Esophagus muscularis mucosa (tissue), 4 donors: ENCODE results near the gene CNOT9. TPM values are rescaled to one million over a fixed set of nuclear protein-coding genes. Genes with fewer than 3 reads are reported as not detected.
A peak's percentile ranks its signal among the peaks of the same experiment; 100 is the strongest.

ENCODE experiments used
- DNase-seq: peaks from one replicate; pipeline ENCODE4 v3.0.0-alpha.2; 2017; ENCODE audit errors: extremely low spot score
- H3K27ac ChIP-seq, 4 donors: fragments of 200-600 bp; sonication (generic); replicated peaks in 1 of 4; 1 replicate in 3 of 4; 2 replicates in 1 of 4; pipeline ENCODE4 v1.5.1; 2016 to 2019; ENCODE audit warnings: mild to moderate bottlenecking in 1 of 4
- H3K27me3 ChIP-seq, 4 donors: fragments of 200-600 bp; sonication (generic); one replicate each; pipeline versions ENCODE4 v1.5.1 to v1.6.0; 2016 to 2019
- H3K36me3 ChIP-seq, 4 donors: fragments of 200-600 bp; sonication (generic); one replicate each; pipeline ENCODE4 v1.5.1; 2016 to 2019
- H3K4me1 ChIP-seq, 4 donors: fragments of 200-600 bp; sonication (generic); one replicate each; pipeline ENCODE4 v1.5.1; 2016 to 2019
- H3K4me3 ChIP-seq, 4 donors: fragments of 200-600 bp; sonication (generic); 1 replicate in 2 of 4; 2 replicates in 2 of 4; pipeline ENCODE4 v1.5.1; 2016 to 2019; ENCODE audit warnings: mild to moderate bottlenecking in 4 of 4, moderate library complexity in 1 of 4
- H3K9me3 ChIP-seq, 4 donors: fragments of 200-600 bp; sonication (generic); 1 replicate in 3 of 4; 2 replicates in 1 of 4; pipeline ENCODE4 v1.5.1; 2016 to 2019
- CTCF ChIP-seq, 3 experiments: fragments of 200-600 bp in 2 of 3; fragments of 450-650 bp in 1 of 3; sonication (generic) in 2 of 3; IDR thresholded peaks; one replicate each; pipeline ENCODE4 v1.5.1; 2017 to 2019; ENCODE audit warnings: antibody characterized with exemption in 3 of 3, mild to moderate bottlenecking in 2 of 3, moderate library complexity in 1 of 3
- EP300 ChIP-seq: sonication (generic); formaldehyde crosslinking; IDR thresholded peaks from one replicate; pipeline ENCODE4 v1.6.1; 2017; ENCODE audit warnings: antibody characterized with exemption
- POLR2A ChIP-seq: fragments of 450-650 bp; IDR thresholded peaks from one replicate; pipeline ENCODE4 v1.6.1; 2017; ENCODE audit warnings: antibody characterized with exemption, moderate library complexity, mild to moderate bottlenecking, low read depth
- POLR2AphosphoS5 ChIP-seq, 2 donors: sonication (generic); formaldehyde crosslinking; IDR thresholded peaks; one replicate each; pipeline ENCODE4 v1.6.1; 2017; ENCODE audit warnings: antibody characterized with exemption in 2 of 2
- WGBS: methylation state at CpG from one replicate; pipeline ENCODE4 v1.1.5; 2018; 5-methylcytosine and 5-hydroxymethylcytosine counted together
- intact Hi-C: fragments of 100-400 bp; cut with DNase I; formaldehyde crosslinking; loops from one replicate; pipeline ENCODE4 v1.15.1; 2023
- total RNA-seq, 4 donors: library from RNA; depleted of rRNA; stranded (reverse); fragments of >200 nt; gene quantifications; one replicate each; pipeline versions ENCODE4 v1.1.0 to v1.2.1, GENCODE V29; 2016

The CNOT9 gene
- total RNA-seq, 4 donors from 2014 or later: 23.0 to 33.8 (median 28.8) TPM

- H3K4me1 ChIP-seq: peaks cover 35 to 62% (median 47%) of the 10 kb centered on the region in 4 donors
- WGBS: 1% methylated on average over 16 of the region's 19 CpGs
Observed at GRCh38 chr2:218567797-218568189, 846 bp upstream of the CNOT9 start.

DNA sequence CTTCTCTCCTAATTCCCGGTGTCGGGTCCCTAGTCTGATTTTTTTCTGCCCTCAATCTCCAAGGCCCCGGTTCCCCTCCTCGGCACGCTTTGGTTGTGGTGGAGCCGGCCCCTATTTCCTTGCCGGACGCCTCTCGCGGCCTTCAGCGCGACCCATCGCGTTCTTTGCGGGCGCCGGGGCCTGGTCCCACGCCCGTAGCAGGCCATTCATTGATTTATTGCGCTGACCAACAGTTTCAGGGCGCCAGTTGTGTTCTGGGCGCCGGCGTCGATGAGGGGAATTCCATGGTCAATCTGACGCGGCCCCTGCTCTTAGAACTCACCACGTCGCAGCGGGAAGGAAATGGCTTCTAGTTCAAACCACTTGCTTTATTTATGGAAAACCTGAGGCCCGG lies 396 bp downstream of the CNOT9 start:
- peak; percentile 91 for DNase-seq
- WGBS: 1% methylated on average over 14 of the region's 31 CpGs
- peaks cover 0 to 23% (median 2%) of the 10 kb centered on the region in 4 donors for H3K36me3 ChIP-seq
- no peaks in the 10 kb centered on the region for H3K27me3 ChIP-seq
- H3K9me3 ChIP-seq: no peaks in the 10 kb centered on the region
- H3K27ac ChIP-seq: peak overlapping the region; percentile 90 to 95 (median 92)
- H3K4me1 ChIP-seq: peaks cover 35 to 63% (median 47%) of the 10 kb centered on the region in 4 donors
- peak overlapping the region; percentile 75 to 84 (median 78) for H3K4me3 ChIP-seq
- TF ChIP-seq EP300: no peak
- no peak for TF ChIP-seq CTCF (IDR thresholded peaks at IDR 0.05)
- TF ChIP-seq POLR2AphosphoS5 (IDR thresholded peaks at IDR 0.05): no peak
- TF ChIP-seq POLR2A: no peak
- intact Hi-C loops: loop anchor here (5.0 to 10.0 kb wide), 3 partner anchors 78 to 284 kb away; no protein-coding TSS in a partner anchor

More at GRCh38 chr2:218567797-218568189, 846 bp upstream of the CNOT9 start:
- peak overlapping the region; percentile 88 to 95 (median 92) for H3K27ac ChIP-seq
- TF ChIP-seq POLR2AphosphoS5 (IDR thresholded peaks at IDR 0.05) (no peak), POLR2A (no peak), EP300 (no peak), CTCF (IDR thresholded peaks at IDR 0.05) (no peak)
- peak overlapping the region; percentile 75 to 84 (median 78) for H3K4me3 ChIP-seq
- intact Hi-C loops: loop anchor here (5.0 to 10.0 kb wide), 3 partner anchors 80 to 283 kb away; no protein-coding TSS in a partner anchor
- H3K9me3 ChIP-seq: no peaks in the 10 kb centered on the region
- peaks cover 0 to 20% (median 0%) of the 10 kb centered on the region in 4 donors for H3K36me3 ChIP-seq
- H3K27me3 ChIP-seq: no peaks in the 10 kb centered on the region
- no peak for DNase-seq

DNA sequence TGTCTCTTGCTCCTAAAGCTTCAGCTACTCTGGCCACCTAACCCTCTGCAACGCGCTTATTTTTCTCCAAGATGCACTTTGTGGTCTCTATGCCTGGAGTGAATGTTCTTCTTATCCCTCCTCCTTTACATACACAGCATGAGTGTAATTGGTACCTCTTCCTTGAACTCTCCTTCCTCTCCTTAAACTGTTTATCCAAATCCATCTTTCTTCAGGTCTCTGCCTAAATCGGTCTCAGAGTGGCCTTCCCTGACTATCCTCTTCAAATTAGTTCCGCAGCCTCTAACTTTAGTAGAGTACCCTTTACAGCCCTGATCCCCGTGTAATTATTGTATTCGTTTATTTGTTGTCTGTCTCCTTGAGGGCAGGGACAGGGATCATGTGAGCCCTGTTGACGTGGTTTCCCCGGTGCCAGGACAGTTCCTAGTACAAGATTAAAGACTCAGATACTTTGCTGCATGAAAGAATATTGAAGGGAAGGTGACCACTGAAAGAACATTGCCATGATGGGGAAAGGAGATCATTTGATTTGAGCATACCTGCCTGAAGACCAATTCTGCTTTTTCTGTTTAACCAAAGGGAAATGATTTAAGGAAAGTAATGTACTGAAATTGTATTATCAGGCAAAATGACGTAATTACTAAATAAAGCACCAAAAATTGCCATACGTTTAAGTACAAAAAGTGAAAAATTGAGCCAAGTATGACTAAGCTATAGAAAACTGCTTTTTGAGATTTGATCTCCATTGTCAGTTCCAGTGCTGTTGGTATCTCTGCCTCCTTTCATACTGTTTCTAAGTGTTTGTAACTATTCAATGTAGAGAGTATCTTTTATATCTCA lies 1.2 kb downstream of the CNOT9 start:
- no peak for DNase-seq
- Histone ChIP-seq H3K4me1 (peaks cover 35 to 63% (median 49%) of the 10 kb centered on the region in 4 donors), H3K27ac (peak overlapping the region; percentile 90 to 95 (median 92)), H3K36me3 (peaks cover 0 to 27% (median 7%) of the 10 kb centered on the region in 4 donors), H3K27me3 (no peaks in the 10 kb centered on the region), H3K4me3 (peak overlapping the region; percentile 75 to 84 (median 78)), H3K9me3 (no peaks in the 10 kb centered on the region)
- intact Hi-C loops: loop anchor here (5.0 to 10.0 kb wide), 3 partner anchors 77 to 285 kb away; no protein-coding TSS in a partner anchor
- 6% methylated on average over 10 of the region's 10 CpGs for WGBS
- TF ChIP-seq POLR2A (no peak), EP300 (peak; percentile 10), CTCF (IDR thresholded peaks at IDR 0.05) (no peak)

DNA sequence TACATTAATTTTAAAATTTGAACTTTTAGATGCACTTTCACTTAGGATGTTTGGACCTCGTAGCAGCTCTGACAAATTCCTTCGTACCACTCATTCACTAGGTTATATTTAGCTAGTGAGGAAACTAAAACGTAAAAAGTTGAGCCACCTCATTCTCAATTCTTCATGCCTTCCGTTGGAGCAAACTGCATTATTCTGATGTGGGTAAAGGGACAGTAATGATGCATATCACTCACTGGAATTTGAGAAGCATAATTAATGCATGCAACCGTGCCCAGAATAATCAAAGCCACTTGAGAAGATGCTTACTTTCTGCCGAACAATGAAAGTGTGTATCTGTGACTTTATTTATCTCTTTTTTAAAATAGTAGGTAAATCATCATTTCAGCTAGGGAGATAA lies 2.2 kb downstream of the CNOT9 start:
- H3K27ac ChIP-seq: peak overlapping the region; percentile 90 to 95 (median 92)
- peak overlapping the region in 2 of 4 donors; percentile 75 to 77 for H3K4me3 ChIP-seq
- intact Hi-C loops: no loop called here
- DNase-seq: no peak
- peaks cover 0 to 24% (median 7%) of the 10 kb centered on the region in 4 donors for H3K36me3 ChIP-seq
- no peaks in the 10 kb centered on the region for H3K9me3 ChIP-seq
- H3K4me1 ChIP-seq: peaks cover 37 to 61% (median 48%) of the 10 kb centered on the region in 4 donors
- TF ChIP-seq CTCF (IDR thresholded peaks at IDR 0.05) (no peak), POLR2AphosphoS5 (IDR thresholded peaks at IDR 0.05) (no peak), EP300 (no peak), POLR2A (no peak)
- WGBS: 13% methylated on average over 6 of the region's 6 CpGs
- no peaks in the 10 kb centered on the region for H3K27me3 ChIP-seq
